Activated CD4-positive, CD25-positive, alpha-beta regulatory T cell treated with anti-CD3 and anti-CD28 coated beads, Interleukin-2, amount 50 U/mL, for 24 hours (primary cell): Measurements from ENCODE around the gene ERI3.

Source experiments
- ATAC-seq, 2 donors: fragments of 150-1000 bp; cut with Tn5 transposase; one replicate each; pipeline ENCODE4 v1.10.0; 2021; ENCODE audit warnings: mild to moderate bottlenecking in 1 of 2, moderate library complexity in 1 of 2

ERI3 gene

GRCh38 chr1:44281962-44282703 lies 72.9 kb downstream of the ERI3 start:
- no peak for ATAC-seq

DNA sequence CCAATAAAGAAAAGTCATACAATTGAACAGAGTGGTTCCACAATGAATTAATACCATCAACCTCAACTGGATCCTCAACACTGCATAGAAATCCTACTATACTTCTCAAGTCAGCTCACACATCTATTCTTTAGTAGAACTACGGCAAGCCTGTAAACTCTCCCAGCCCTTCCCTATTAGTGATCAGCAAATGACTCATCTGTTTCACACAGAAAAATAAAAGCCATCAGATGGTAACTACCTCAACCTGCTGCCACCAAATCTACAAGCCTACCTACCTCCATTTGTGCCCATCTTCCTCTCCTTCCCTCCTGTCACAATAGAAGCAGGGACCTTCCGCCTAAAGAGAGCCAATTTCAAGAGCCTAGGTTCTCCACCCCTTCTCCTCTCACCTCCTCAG lies 78.2 kb downstream of the ERI3 start:
- no peak for ATAC-seq

- no peak for ATAC-seq
Measured at GRCh38 chr1:44275991-44276405, 79.1 kb downstream of the ERI3 start.

DNA sequence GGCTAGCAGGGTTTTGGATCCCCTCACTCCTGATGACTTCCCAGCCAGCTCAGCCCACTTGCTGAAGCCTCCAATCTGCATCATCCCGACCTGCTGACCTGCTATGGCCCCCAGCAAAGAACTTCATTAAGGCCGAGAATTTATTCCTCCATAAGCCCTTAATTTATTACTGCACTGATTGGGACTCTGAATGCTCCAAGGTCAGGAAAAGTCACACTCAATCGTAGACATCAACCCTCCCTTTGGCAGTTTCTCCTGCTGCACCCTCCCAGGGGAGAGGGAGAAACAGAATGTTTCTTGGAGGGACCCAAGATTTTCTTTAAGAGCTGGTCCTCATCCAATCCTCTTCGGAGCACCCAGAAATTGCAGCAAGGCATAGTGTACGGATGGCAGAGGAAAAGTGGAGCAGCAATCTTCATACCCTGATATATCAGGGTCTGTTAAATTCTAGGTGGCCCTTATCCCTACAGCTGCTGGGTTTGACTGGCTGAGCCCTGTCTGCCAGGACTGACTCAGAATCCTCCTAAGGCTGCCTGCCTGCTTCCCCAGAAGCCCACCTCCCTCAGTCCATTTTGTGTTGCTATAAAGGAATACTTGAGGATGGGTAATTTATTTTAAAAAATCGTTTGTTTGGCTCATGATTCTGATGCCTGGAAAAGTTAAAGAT lies 79.6 kb downstream of the ERI3 start:
- no peak for ATAC-seq

GRCh38 chr1:44273560-44274350 lies 81.3 kb downstream of the ERI3 start:
- no peak for ATAC-seq

DNA sequence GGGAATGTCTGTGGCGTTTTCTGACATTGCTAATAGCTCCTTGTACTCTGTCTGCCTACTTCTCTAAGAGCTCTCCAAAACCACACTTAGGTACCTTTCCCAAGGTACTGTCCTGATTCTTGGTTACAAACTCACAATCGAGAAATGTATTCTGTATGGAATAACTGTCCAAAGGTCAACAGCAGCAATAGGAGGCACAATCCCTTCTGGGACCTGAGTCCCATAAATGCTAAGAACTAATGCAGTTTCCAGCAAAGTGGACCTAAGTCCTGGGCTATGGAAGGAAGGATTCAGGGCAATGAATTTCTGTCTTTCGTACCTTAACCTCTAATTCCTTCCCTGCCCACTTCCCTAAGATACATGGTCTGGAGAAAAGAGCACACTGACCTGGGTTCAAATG lies 82.1 kb downstream of the ERI3 start:
- no peak for ATAC-seq

- no peak for ATAC-seq
Measured at GRCh38 chr1:44271646-44272045, 83.4 kb downstream of the ERI3 start.

DNA sequence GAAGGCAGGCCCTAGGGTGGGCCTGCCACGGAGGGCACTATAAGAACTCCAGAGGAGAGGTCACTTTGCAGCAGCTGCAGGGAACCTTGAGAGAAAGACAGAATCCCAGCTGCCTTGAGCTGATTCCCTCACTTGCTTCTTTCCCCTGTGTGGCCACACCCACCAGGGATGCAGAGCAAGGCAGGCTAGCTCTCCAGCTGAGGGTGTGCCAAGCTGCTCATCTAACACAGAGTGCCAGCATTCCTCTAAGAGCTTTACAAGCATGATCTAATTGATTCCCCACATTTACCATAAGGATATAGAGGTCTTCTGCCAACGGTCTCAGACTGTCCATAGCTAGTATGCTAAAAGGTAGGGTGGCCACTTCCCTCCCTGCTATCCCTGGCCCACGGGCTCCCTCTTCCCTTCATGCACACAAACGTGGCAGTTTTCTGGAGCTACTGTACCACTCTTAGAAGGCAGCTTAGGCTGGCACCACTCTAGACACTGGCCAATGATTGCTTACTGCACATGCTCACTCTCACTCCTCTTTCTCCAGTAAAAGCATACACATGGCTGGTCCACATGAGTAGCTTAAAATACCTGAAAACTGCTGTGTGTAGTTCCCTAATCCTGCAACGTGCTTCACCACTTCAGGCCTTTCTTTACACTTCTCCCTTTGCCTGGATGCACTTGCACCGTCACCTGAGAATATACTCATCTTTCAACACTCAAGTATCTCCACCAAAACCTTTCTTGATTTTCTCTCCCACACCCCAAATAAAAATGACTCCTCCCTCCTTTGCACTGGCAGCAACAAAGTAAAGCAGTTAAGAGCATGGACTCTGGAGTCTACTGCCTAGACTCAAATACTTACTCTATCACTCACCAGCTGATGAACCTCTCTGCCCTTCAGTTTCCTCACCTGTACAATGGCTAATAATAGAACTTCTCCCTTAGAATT lies 84.1 kb downstream of the ERI3 start:
- no peak for ATAC-seq

GRCh38 chr1:44268054-44268453 lies 87.0 kb downstream of the ERI3 start:
- no peak for ATAC-seq

DNA sequence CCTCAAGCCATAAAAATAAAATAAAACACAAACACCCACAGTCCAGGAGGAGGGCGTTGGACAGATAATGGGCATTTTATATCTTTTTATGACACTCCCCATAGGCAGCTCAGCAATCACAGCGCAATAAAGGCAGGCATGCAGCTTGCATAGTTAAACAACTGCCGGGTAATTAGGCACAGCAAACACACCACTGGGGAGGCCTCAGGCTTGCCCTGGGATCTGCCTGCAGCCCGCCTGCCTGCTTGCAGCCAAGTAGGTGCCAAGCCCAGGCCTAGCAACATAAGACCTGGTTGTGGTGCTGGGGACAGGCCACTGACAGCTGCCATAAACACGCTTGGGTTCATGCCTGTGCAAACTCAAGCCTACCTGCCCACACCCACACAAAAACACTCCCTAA lies 87.6 kb downstream of the ERI3 start:
- ATAC-seq, result no peak

- no peak for ATAC-seq
Measured at GRCh38 chr1:44266400-44267344, 88.4 kb downstream of the ERI3 start.

GRCh38 chr1:44265656-44266358 lies 89.2 kb downstream of the ERI3 start:
- ATAC-seq, result no peak

- no peak for ATAC-seq
Measured at GRCh38 chr1:44264451-44264771, 90.6 kb downstream of the ERI3 start.

DNA sequence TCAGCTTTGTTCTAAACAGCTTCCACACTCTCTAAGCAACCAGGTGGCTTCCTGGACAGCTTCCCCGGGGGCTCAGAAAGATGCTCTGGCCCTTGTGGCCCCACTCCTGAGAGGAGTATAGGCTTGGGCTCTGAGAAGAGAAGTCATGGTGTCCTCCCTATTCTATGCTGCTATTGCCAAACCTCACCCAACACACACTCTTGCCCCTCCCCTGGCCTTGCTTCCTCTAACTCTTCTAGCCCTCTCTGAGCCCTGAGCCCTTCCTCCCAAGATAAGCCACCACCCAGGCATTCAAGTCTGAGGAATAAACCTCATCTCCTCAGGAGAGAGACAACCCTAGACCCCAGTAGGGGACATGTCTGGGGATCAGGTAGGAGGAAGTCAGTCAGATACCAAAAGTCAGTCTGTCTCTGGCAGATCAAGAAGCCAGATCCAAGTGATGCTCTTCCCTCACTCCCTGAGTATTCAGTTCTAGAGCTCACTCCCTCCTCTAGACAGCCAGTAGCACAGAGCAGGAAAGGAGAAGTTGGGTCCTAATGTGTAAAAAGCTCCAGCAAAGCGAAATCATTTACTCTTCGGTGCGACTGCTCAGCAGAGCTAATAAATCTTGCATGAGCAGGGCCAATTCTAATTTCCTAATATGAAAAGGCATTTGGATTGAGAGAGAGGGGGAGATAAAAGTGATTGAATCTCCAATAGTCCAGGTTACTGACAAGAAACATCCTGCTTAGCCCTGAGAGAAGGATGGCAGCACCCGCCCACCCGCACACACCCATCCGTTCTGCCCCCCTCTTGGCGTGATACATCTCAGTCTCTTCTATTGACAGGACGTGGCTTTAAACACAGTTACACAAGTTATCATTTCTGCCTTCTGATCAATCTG lies 91.2 kb downstream of the ERI3 start:
- ATAC-seq, result no peak

DNA sequence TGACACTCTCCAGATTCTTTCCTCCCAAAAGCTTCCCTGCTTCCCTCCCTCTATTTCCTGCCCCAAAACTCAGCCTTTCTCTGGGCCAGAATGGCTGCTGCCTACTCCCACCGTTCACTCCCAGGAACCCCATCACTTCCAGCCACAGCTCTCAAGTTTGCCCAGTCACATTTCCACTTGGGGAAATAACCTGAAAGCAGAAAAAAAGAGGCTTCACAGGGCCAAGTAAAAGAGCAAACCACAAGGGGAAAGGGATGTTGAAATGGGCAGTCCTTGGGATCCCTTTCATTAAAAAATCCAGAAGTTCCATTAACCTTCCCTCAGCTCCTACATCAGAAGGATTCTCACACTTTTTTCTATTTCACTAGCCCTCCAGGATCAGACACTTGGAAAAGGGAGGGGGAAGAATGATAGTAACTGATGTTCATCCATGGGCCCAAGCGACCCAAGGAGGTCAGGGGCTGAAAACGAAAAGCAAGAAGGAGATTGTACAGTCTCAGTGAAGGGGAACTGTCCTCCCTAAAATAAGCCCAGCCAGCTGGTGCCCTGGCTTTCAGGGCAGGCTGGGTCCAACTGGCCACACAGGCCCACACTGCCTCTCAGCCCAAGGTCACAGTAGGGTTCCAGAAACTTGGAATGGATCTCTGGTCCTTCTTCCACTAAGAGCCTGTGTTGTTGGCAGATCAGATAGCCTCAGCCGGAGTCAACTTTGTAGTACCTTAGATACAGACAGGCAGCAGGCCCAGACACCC lies 92.1 kb downstream of the ERI3 start:
- no peak for ATAC-seq

- no peak for ATAC-seq
Measured at GRCh38 chr1:44262414-44262813, 92.6 kb downstream of the ERI3 start.

GRCh38 chr1:44261962-44262361 lies 93.1 kb downstream of the ERI3 start:
- no peak for ATAC-seq

GRCh38 chr1:44261171-44261817 lies 93.8 kb downstream of the ERI3 start:
- no peak for ATAC-seq

GRCh38 chr1:44260792-44261170 lies 94.3 kb downstream of the ERI3 start:
- no peak for ATAC-seq
